Ovary (tissue), 3 donors: ENCODE measurements around the gene DCUN1D4.

Experiments
- CTCF ChIP-seq, 3 donors: fragments of 450-650 bp in 2 of 3; fragments of 200-600 bp in 1 of 3; IDR thresholded peaks; one replicate each; pipeline versions ENCODE4 v1.5.1 to v1.8.0; 2016 to 2022; ENCODE audit warnings: antibody characterized with exemption in 3 of 3, mild to moderate bottlenecking in 1 of 3
- POLR2A ChIP-seq: fragments of 450-650 bp; IDR thresholded peaks from one replicate; pipeline ENCODE4 v1.6.1; 2017; ENCODE audit warnings: antibody characterized with exemption, mild to moderate bottlenecking, moderate library complexity
- donor health status: DM: no; HTN: no; CAD: no.

GRCh38 chr4:51942833-51943215 is 99.9 kb downstream of the DCUN1D4 start:
- TF ChIP-seq POLR2A (no peak), CTCF (IDR thresholded peaks at IDR 0.05) (no peak)
